Mesenchymal stem cell (in vitro differentiated cells and primary cell): ENCODE measurements around the gene ELAPOR1.

Experiments
- DNase-seq: peaks from one replicate; pipeline ENCODE4 v3.0.0-alpha.2; 2013
- H2AFZ ChIP-seq: one replicate; pipeline ENCODE4 v1.6.1; 2013; ENCODE audit warnings: low read depth, mild to moderate bottlenecking, control low read depth, inconsistent platforms, low read length, moderate library complexity
- H2AK5ac ChIP-seq: 2 replicates; pipeline ENCODE4 v1.6.1; 2013; ENCODE audit warnings: low read length, moderate library complexity, mild to moderate bottlenecking, inconsistent platforms; ENCODE audit not compliant: severe bottlenecking
- H2BK120ac ChIP-seq: one replicate; pipeline ENCODE4 v1.6.1; 2013; ENCODE audit warnings: low read depth, mild to moderate bottlenecking, inconsistent platforms, low read length, moderate library complexity
- H2BK12ac ChIP-seq, 2 experiments: one replicate each; pipeline ENCODE4 v1.6.1; 2013; ENCODE audit warnings: inconsistent platforms in 2 of 2, low read length in 2 of 2, mild to moderate bottlenecking in 2 of 2, moderate library complexity in 2 of 2, control low read depth in 1 of 2
- H2BK15ac ChIP-seq: one replicate; pipeline ENCODE4 v1.6.1; 2013; ENCODE audit warnings: mild to moderate bottlenecking, low read depth, inconsistent platforms; ENCODE audit not compliant: poor library complexity, severe bottlenecking
- H2BK5ac ChIP-seq: 2 replicates; pipeline ENCODE4 v1.6.1; 2013; ENCODE audit warnings: low read depth, mild to moderate bottlenecking, low read length, control low read depth, inconsistent platforms; ENCODE audit not compliant: poor library complexity, severe bottlenecking
- H3K14ac ChIP-seq, 2 experiments: one replicate each; pipeline ENCODE4 v1.6.1; 2013; ENCODE audit warnings: inconsistent platforms in 2 of 2, low read length in 2 of 2, control low read depth in 1 of 2, mild to moderate bottlenecking in 1 of 2, moderate library complexity in 1 of 2
- H3K18ac ChIP-seq, 2 experiments: one replicate each; pipeline ENCODE4 v1.6.1; 2013; ENCODE audit warnings: inconsistent platforms in 2 of 2, low read length in 2 of 2, control low read depth in 1 of 2, low read depth in 1 of 2, mild to moderate bottlenecking in 1 of 2
- H3K23ac ChIP-seq, 2 experiments: one replicate each; pipeline ENCODE4 v1.6.1; 2013; ENCODE audit warnings: inconsistent platforms in 2 of 2, low read length in 2 of 2, mild to moderate bottlenecking in 2 of 2, moderate library complexity in 2 of 2, control low read depth in 1 of 2
- H3K27ac ChIP-seq: 2 replicates; pipeline ENCODE4 v1.5.1; 2013; ENCODE audit warnings: mild to moderate bottlenecking, moderate library complexity, low read length, control low read depth, inconsistent platforms; ENCODE audit not compliant: poor library complexity, severe bottlenecking
- H3K27me3 ChIP-seq, 2 experiments: 2 replicates each; pipeline versions ENCODE4 v1.6.1 to v1.7.0; 2013; ENCODE audit warnings: low read length in 2 of 2, mild to moderate bottlenecking in 2 of 2, moderate library complexity in 2 of 2, control low read depth in 1 of 2, inconsistent platforms in 1 of 2; ENCODE audit not compliant: control insufficient read depth in 1 of 2, insufficient read depth in 1 of 2
- H3K36me3 ChIP-seq, 2 experiments: 2 replicates each; pipeline versions ENCODE4 v1.6.1 to v1.7.0; 2013; ENCODE audit warnings: low read length in 2 of 2, control low read depth in 1 of 2, inconsistent platforms in 1 of 2, low read depth in 1 of 2, mild to moderate bottlenecking in 1 of 2; ENCODE audit not compliant: insufficient read depth in 2 of 2, control insufficient read depth in 1 of 2
- H3K4ac ChIP-seq, 2 experiments: one replicate each; pipeline ENCODE4 v1.6.1; 2013; ENCODE audit warnings: inconsistent platforms in 2 of 2, low read length in 2 of 2, mild to moderate bottlenecking in 2 of 2, moderate library complexity in 2 of 2, control low read depth in 1 of 2, low read depth in 1 of 2
- H3K4me1 ChIP-seq: 2 replicates; pipeline ENCODE4 v1.6.1; 2013; ENCODE audit warnings: low read depth, low read length, control low read depth; ENCODE audit not compliant: control insufficient read depth, insufficient read depth
- H3K4me2 ChIP-seq: 2 replicates; pipeline ENCODE4 v1.6.1; 2013; ENCODE audit warnings: low read length, mild to moderate bottlenecking, inconsistent platforms; ENCODE audit not compliant: poor library complexity, severe bottlenecking
- H3K4me3 ChIP-seq, 2 experiments: 2 replicates each; pipeline versions ENCODE4 v1.5.1 to v1.7.0; 2013; ENCODE audit warnings: low read length in 2 of 2, mild to moderate bottlenecking in 2 of 2, control low read depth in 1 of 2, low read depth in 1 of 2; ENCODE audit not compliant: insufficient read depth in 1 of 2
- H3K79me1 ChIP-seq: replicated peaks from 2 replicates; pipeline ENCODE4 v1.6.1; 2013; ENCODE audit warnings: mild to moderate bottlenecking, control low read depth, low read length, inconsistent platforms; ENCODE audit not compliant: poor library complexity, severe bottlenecking
- H3K9ac ChIP-seq: 2 replicates; pipeline ENCODE4 v1.7.0; 2013; ENCODE audit warnings: mild to moderate bottlenecking, low read length, moderate library complexity
- H3K9me3 ChIP-seq: 2 replicates; pipeline ENCODE4 v1.7.0; 2013; ENCODE audit warnings: mild to moderate bottlenecking, low read length; ENCODE audit not compliant: control insufficient read depth
- H4K8ac ChIP-seq: one replicate; pipeline ENCODE4 v1.6.1; 2013; ENCODE audit warnings: inconsistent platforms, mild to moderate bottlenecking, low read length, moderate library complexity
- H4K91ac ChIP-seq: one replicate; pipeline ENCODE4 v1.6.1; 2013; ENCODE audit warnings: mild to moderate bottlenecking, low read length, inconsistent platforms
- WGBS: methylation state at CpG from one replicate; pipeline ENCODE4 v1.1.7; 2013; ENCODE audit warnings: mixed read lengths; 5-methylcytosine and 5-hydroxymethylcytosine counted together

The ELAPOR1 gene

DNA sequence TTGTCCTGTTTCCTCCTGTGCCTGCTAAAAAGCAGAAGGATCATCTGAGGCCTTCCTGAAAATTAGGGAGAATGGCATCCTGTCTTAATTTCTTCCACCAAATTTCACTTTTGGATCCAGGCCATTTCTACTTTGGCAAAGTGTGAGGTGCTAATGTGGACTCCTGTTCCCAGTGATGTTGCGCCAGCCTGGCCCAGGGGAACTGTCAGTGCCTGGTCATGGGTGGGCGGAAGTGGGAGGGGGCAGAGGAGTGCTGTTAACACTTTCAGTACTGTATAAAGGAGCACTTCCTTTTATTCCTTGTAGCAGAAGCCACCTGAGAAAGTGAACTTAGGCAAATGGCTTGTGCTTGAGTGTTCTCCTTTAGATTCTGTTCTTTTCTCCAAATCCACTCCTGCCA lies 19.9 kb downstream of the ELAPOR1 start:
- Histone ChIP-seq H2BK15ac (no peak overlapping the region), H4K8ac (no peak overlapping the region), H2BK12ac (no peak overlapping the region), H3K18ac (no peak overlapping the region), H3K4ac (no peak overlapping the region), H3K4me2 (no peak overlapping the region), H2BK5ac (no peak overlapping the region), H2AFZ (no peak overlapping the region), H3K4me3 (no peak overlapping the region), H3K36me3 (no peaks in the 10 kb centered on the region), H3K9me3 (no peaks in the 10 kb centered on the region), H2BK120ac (no peak overlapping the region), H3K27me3 (no peaks in the 10 kb centered on the region), H2AK5ac (no peak overlapping the region), H3K79me1 (no peaks in the 10 kb centered on the region), H3K14ac (no peak overlapping the region), H4K91ac (no peak overlapping the region), H3K4me1 (no peaks in the 10 kb centered on the region), H3K9ac (no peak overlapping the region), H3K27ac (no peak overlapping the region), H3K23ac (no peak overlapping the region)
- 75% methylated on average over 2 of the region's 2 CpGs for WGBS
- DNase-seq, result no peak

GRCh38 chr1:109134423-109134822 lies 20.5 kb downstream of the ELAPOR1 start:
- no peak overlapping the region for H4K8ac ChIP-seq
- H2BK12ac ChIP-seq, result no peak overlapping the region
- H3K36me3 ChIP-seq, result no peaks in the 10 kb centered on the region
- no peak overlapping the region for H2BK120ac ChIP-seq
- H3K4me1 ChIP-seq, result no peaks in the 10 kb centered on the region
- no peak overlapping the region for H3K4me2 ChIP-seq
- no peak overlapping the region for H3K14ac ChIP-seq
- no peak overlapping the region for H3K9ac ChIP-seq
- H4K91ac ChIP-seq, result no peak overlapping the region
- no peak overlapping the region for H3K4ac ChIP-seq
- 78% methylated on average over 7 of the region's 7 CpGs for WGBS
- H3K27ac ChIP-seq, result no peak overlapping the region
- H3K9me3 ChIP-seq, result no peaks in the 10 kb centered on the region
- H3K23ac ChIP-seq, result no peak overlapping the region
- H2AK5ac ChIP-seq, result no peak overlapping the region
- no peaks in the 10 kb centered on the region for H3K79me1 ChIP-seq
- no peak overlapping the region for H3K4me3 ChIP-seq
- no peak overlapping the region for H2AFZ ChIP-seq
- no peak overlapping the region for H2BK5ac ChIP-seq
- no peaks in the 10 kb centered on the region for H3K27me3 ChIP-seq
- no peak for DNase-seq
- no peak overlapping the region for H3K18ac ChIP-seq
- H2BK15ac ChIP-seq, result no peak overlapping the region

- Histone ChIP-seq H3K36me3 (no peaks in the 10 kb centered on the region), H3K18ac (no peak overlapping the region), H2BK15ac (no peak overlapping the region), H2AK5ac (no peak overlapping the region), H4K91ac (no peak overlapping the region), H2BK5ac (no peak overlapping the region), H3K9me3 (no peaks in the 10 kb centered on the region), H3K23ac (no peak overlapping the region), H3K14ac (no peak overlapping the region), H2BK12ac (no peak overlapping the region), H3K27ac (no peak overlapping the region), H3K4me2 (no peak overlapping the region), H2BK120ac (no peak overlapping the region), H3K27me3 (no peaks in the 10 kb centered on the region), H2AFZ (no peak overlapping the region), H3K9ac (no peak overlapping the region), H4K8ac (no peak overlapping the region), H3K4me3 (no peak overlapping the region), H3K4me1 (no peaks in the 10 kb centered on the region), H3K79me1 (no peaks in the 10 kb centered on the region), H3K4ac (no peak overlapping the region)
- 90% methylated on average over 3 of the region's 3 CpGs for WGBS
- no peak for DNase-seq
Measured at GRCh38 chr1:109135940-109136339, 22.0 kb downstream of the ELAPOR1 start.

GRCh38 chr1:109136766-109137165 lies 22.9 kb downstream of the ELAPOR1 start:
- Histone ChIP-seq H2BK12ac (no peak overlapping the region), H4K91ac (no peak overlapping the region), H2AK5ac (no peak overlapping the region), H3K79me1 (no peaks in the 10 kb centered on the region), H3K9me3 (no peaks in the 10 kb centered on the region), H2AFZ (no peak overlapping the region), H3K27me3 (no peaks in the 10 kb centered on the region), H3K18ac (no peak overlapping the region), H3K14ac (no peak overlapping the region), H4K8ac (no peak overlapping the region), H3K23ac (no peak overlapping the region), H2BK15ac (no peak overlapping the region), H3K4me1 (no peaks in the 10 kb centered on the region), H3K4ac (no peak overlapping the region), H3K27ac (no peak overlapping the region), H3K4me2 (no peak overlapping the region), H3K9ac (no peak overlapping the region), H2BK120ac (no peak overlapping the region), H3K36me3 (no peaks in the 10 kb centered on the region), H3K4me3 (no peak overlapping the region), H2BK5ac (no peak overlapping the region)
- WGBS, result 87% methylated on average over 6 of the region's 6 CpGs
- DNase-seq, result no peak
